ENCODE measurements around the gene LY6G5B. TPM values are rescaled to one million over a fixed set of nuclear protein-coding genes. Genes with fewer than 3 reads are reported as not detected.
A peak's percentile ranks its signal among the peaks of the same experiment; 100 is the strongest.

The LY6G5B gene
- total RNA-seq, 1 experiment from 2014 or later, result 14.4 TPM

DNA sequence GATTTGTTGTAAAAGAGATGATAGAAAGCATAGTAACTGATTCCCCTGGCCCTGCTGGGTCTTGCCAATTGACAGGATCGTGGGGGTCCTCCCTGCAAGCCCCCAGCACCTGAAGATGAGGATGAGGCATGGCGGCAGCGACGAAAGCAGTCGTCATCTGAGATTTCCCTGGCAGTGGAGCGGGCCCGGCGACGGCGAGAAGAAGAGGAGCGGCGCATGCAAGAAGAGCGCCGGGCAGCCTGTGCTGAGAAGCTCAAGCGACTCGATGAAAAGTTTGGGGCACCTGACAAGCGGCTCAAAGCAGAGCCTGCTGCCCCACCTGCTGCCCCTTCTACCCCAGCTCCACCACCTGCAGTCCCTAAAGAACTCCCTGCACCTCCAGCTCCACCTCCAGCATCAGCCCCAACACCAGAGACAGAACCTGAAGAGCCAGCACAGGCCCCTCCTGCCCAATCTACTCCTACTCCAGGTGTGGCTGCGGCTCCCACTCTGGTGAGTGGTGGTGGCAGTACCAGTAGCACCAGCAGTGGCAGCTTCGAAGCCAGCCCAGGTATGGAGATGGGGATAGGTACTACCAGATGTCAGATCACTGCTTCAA is 42.0 kb upstream of the LY6G5B start:
- H3K27ac Mint-ChIP-seq (ENCODE audit: low read depth, unreplicated experiment), result peak overlapping the region; percentile 60
- TF ChIP-seq, protein P1, sequence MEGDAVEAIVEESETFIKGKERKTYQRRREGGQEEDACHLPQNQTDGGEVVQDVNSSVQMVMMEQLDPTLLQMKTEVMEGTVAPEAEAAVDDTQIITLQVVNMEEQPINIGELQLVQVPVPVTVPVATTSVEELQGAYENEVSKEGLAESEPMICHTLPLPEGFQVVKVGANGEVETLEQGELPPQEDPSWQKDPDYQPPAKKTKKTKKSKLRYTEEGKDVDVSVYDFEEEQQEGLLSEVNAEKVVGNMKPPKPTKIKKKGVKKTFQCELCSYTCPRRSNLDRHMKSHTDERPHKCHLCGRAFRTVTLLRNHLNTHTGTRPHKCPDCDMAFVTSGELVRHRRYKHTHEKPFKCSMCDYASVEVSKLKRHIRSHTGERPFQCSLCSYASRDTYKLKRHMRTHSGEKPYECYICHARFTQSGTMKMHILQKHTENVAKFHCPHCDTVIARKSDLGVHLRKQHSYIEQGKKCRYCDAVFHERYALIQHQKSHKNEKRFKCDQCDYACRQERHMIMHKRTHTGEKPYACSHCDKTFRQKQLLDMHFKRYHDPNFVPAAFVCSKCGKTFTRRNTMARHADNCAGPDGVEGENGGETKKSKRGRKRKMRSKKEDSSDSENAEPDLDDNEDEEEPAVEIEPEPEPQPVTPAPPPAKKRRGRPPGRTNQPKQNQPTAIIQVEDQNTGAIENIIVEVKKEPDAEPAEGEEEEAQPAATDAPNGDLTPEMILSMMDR (IDR thresholded peaks at IDR 0.05; ENCODE audit: unreplicated experiment), result no peak
- CTCF ChIA-PET, result interaction anchor here (0.7 to 0.9 kb wide), 2 partner anchors 13 to 49 kb away, joined by 3 read pairs; no protein-coding TSS in a partner anchor
- no TSS peak for BruUV-seq (replicated peaks)
- no peak overlapping the region for H3K4me3 Mint-ChIP-seq (ENCODE audit: unreplicated experiment)
- peaks cover 100% of the 10 kb centered on the region for H3K36me3 Mint-ChIP-seq (ENCODE audit: insufficient read depth, unreplicated experiment)
- intact Hi-C loops (cut with micrococcal nuclease), result no loop called here
- POLR2A ChIA-PET, result interaction anchor here (1.0 to 8.0 kb wide), 2 partner anchors 11 to 24 kb away, joined by 4 to 50 read pairs; partner anchors contain the start of gene BAG6
- peaks cover 2% of the 10 kb centered on the region for H3K4me1 Mint-ChIP-seq (ENCODE audit: insufficient read depth, unreplicated experiment)
- no peaks in the 10 kb centered on the region for H3K9me3 Mint-ChIP-seq (ENCODE audit: unreplicated experiment)
- H3K27me3 Mint-ChIP-seq (ENCODE audit: insufficient read depth, unreplicated experiment), result no peaks in the 10 kb centered on the region
- no peak for DNase-seq (ENCODE audit: unreplicated experiment)

- H3K27me3 Mint-ChIP-seq (ENCODE audit: insufficient read depth, unreplicated experiment), result no peaks in the 10 kb centered on the region
- H3K9me3 Mint-ChIP-seq (ENCODE audit: unreplicated experiment), result no peaks in the 10 kb centered on the region
- intact Hi-C loops (cut with micrococcal nuclease), result no loop called here
- H3K4me1 Mint-ChIP-seq (ENCODE audit: insufficient read depth, unreplicated experiment), result no peaks in the 10 kb centered on the region
- BruUV-seq (replicated peaks), result no TSS peak
- ChIA-PET CTCF (no interaction called here), POLR2A (interaction anchor here (0.5 to 1.0 kb wide), 2 partner anchors 23 to 107 kb away, joined by 3 to 4 read pairs; partner anchors contain the start of gene BAG6)
- no peak for DNase-seq (ENCODE audit: unreplicated experiment)
- peaks cover 100% of the 10 kb centered on the region for H3K36me3 Mint-ChIP-seq (ENCODE audit: insufficient read depth, unreplicated experiment)
- H3K27ac Mint-ChIP-seq (ENCODE audit: low read depth, unreplicated experiment), result no peak overlapping the region
- no peak overlapping the region for H3K4me3 Mint-ChIP-seq (ENCODE audit: unreplicated experiment)
- TF ChIP-seq, protein P1 (IDR thresholded peaks at IDR 0.05; ENCODE audit: unreplicated experiment), result no peak
Observed at GRCh38 chr6:31629014-31629413, 40.8 kb upstream of the LY6G5B start.

- no peak for DNase-seq (ENCODE audit: unreplicated experiment)
- no peak overlapping the region for H3K4me3 Mint-ChIP-seq (ENCODE audit: unreplicated experiment)
- H3K27me3 Mint-ChIP-seq (ENCODE audit: insufficient read depth, unreplicated experiment), result no peaks in the 10 kb centered on the region
- CTCF ChIA-PET, result no interaction called here
- TF ChIP-seq, protein P1 (IDR thresholded peaks at IDR 0.05; ENCODE audit: unreplicated experiment), result no peak
- no TSS peak for BruUV-seq (replicated peaks)
- no peaks in the 10 kb centered on the region for H3K4me1 Mint-ChIP-seq (ENCODE audit: insufficient read depth, unreplicated experiment)
- H3K36me3 Mint-ChIP-seq (ENCODE audit: insufficient read depth, unreplicated experiment), result peaks cover 100% of the 10 kb centered on the region
- intact Hi-C loops (cut with micrococcal nuclease), result no loop called here
- POLR2A ChIA-PET, result no interaction called here
- H3K27ac Mint-ChIP-seq (ENCODE audit: low read depth, unreplicated experiment), result no peak overlapping the region
- no peaks in the 10 kb centered on the region for H3K9me3 Mint-ChIP-seq (ENCODE audit: unreplicated experiment)
Observed at GRCh38 chr6:31630177-31630934, 39.4 kb upstream of the LY6G5B start.

DNA sequence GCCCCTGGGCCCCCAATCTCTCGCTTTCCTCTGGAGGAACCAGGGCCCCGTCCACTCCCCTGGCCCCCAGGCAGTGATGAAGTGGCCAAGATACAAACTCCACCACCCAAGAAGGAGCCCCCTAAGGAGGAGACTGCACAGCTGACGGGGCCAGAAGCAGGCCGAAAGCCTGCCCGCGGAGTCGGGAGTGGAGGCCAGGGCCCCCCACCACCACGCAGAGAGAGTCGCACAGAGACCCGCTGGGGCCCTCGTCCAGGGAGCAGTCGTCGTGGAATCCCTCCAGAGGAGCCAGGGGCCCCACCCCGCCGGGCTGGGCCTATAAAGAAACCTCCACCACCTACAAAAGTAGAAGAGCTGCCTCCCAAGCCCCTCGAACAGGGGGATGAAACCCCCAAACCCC is 38.6 kb upstream of the LY6G5B start:
- DNase-seq (ENCODE audit: unreplicated experiment), result no peak
- H3K9me3 Mint-ChIP-seq (ENCODE audit: unreplicated experiment), result no peaks in the 10 kb centered on the region
- no peak overlapping the region for H3K27ac Mint-ChIP-seq (ENCODE audit: low read depth, unreplicated experiment)

More for the DNA sequence above, 38.6 kb upstream of the LY6G5B start:
- Mint-ChIP-seq H3K4me1 (ENCODE audit: insufficient read depth, unreplicated experiment) (no peaks in the 10 kb centered on the region), H3K27me3 (ENCODE audit: insufficient read depth, unreplicated experiment) (no peaks in the 10 kb centered on the region), H3K4me3 (ENCODE audit: unreplicated experiment) (no peak overlapping the region), H3K36me3 (ENCODE audit: insufficient read depth, unreplicated experiment) (peaks cover 100% of the 10 kb centered on the region)
- TF ChIP-seq, protein P1 (IDR thresholded peaks at IDR 0.05; ENCODE audit: unreplicated experiment), result no peak
- TSS peak; percentile 19 for BruUV-seq (replicated peaks)
- intact Hi-C loops (cut with micrococcal nuclease), result no loop called here
- CTCF ChIA-PET, result interaction anchor here (0.8 kb wide), 1 partner anchor 467 kb away, joined by 4 read pairs; no protein-coding TSS in a partner anchor
- POLR2A ChIA-PET, result no interaction called here
